HG02884 (cell line): ENCODE results near the gene FTSJ1.
"Not testable (repeated sequence)": the region's sequence is repeated elsewhere in the genome, so short reads cannot be mapped to it uniquely, and the experiment has no call there.

ENCODE experiments used
- ATAC-seq: cut with Tn5 transposase; IDR thresholded peaks from one replicate; pipeline ENCODE4 v1.9.1; 2021; ENCODE audit warnings: mild to moderate bottlenecking, moderate library complexity; ENCODE audit not compliant: unreplicated experiment

The FTSJ1 gene

GRCh38 chrX:48492293-48492910 lies 16.4 kb downstream of the FTSJ1 start:
- no peak for ATAC-seq

GRCh38 chrX:48493890-48494364 lies 17.9 kb downstream of the FTSJ1 start:
- no peak for ATAC-seq

- ATAC-seq, result no peak
Observed at GRCh38 chrX:48496660-48497059, 20.7 kb downstream of the FTSJ1 start.

DNA sequence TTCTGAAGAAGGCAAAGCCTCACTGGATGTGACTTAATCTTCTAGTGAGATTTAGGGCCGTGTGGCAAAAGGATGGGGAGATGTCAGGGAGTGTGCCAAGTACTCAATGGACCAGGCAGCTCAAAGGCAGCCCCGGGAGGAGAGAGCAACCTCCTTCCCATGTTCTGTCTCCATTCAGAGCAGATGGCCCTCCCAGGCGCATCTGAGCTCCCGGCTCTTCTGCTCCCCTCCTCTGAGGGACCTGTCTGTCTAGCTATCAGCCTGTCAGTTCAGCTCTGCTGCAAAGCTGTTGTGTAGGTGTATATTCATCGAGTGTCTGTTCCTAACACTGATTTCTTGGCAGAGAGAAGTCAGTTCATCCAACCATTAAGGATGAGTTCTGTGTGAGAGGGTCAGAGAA lies 21.9 kb downstream of the FTSJ1 start:
- ATAC-seq, result no peak

GRCh38 chrX:48498374-48498809 lies 22.4 kb downstream of the FTSJ1 start:
- no peak for ATAC-seq

- no peak for ATAC-seq
Observed at GRCh38 chrX:48504261-48504660, 28.3 kb downstream of the FTSJ1 start.

DNA sequence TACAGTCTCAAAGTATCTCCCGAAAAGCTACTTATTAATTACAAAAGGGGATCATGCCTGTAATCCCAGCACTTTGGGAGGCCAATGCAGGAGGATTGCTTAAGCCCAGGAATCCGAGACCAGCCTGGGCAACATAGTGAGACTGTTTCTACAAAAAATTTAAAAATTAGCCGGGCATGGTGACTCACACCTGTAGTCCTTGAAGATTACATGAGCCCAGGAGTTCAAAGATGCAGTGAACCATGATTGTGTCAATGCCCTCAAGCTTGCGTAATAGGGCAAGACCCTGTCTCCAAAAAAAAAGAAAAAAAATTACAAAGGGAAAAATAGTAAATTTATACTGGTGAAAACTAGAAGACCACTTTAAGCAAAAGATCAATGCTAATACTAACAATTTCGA lies 29.5 kb downstream of the FTSJ1 start:
- no peak for ATAC-seq

- no peak for ATAC-seq
Observed at GRCh38 chrX:48507246-48507645, 31.2 kb downstream of the FTSJ1 start.

- peak; percentile 66 for ATAC-seq
Observed at GRCh38 chrX:48508400-48509244, 32.6 kb downstream of the FTSJ1 start, which contains the start of gene PORCN. PORCN (plus strand) TSS chrX:48508992; CDS start chrX:48509821, 829 bp downstream.

GRCh38 chrX:48509245-48509590 lies 33.2 kb downstream of the FTSJ1 start:
- ATAC-seq, result no peak

DNA sequence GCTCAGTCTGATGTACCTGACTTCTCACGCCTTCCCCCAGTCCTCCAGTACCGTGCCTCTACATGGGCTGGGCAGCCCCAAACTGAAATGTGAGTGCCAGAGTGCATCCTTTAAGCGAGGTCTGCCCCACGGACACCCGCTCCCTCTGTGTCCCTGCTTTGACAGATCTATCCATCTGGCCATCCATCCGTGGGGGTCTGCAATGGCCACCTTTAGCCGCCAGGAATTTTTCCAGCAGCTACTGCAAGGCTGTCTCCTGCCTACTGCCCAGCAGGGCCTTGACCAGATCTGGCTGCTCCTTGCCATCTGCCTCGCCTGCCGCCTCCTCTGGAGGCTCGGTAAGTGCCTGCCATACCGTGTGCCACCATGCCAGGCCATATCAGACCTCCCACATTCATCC lies 33.6 kb downstream of the FTSJ1 start:
- no peak for ATAC-seq

GRCh38 chrX:48511560-48511959 lies 35.6 kb downstream of the FTSJ1 start:
- no peak for ATAC-seq

GRCh38 chrX:48512371-48512935 lies 36.5 kb downstream of the FTSJ1 start:
- ATAC-seq, result no peak

GRCh38 chrX:48513670-48514069 lies 37.7 kb downstream of the FTSJ1 start:
- no peak for ATAC-seq

DNA sequence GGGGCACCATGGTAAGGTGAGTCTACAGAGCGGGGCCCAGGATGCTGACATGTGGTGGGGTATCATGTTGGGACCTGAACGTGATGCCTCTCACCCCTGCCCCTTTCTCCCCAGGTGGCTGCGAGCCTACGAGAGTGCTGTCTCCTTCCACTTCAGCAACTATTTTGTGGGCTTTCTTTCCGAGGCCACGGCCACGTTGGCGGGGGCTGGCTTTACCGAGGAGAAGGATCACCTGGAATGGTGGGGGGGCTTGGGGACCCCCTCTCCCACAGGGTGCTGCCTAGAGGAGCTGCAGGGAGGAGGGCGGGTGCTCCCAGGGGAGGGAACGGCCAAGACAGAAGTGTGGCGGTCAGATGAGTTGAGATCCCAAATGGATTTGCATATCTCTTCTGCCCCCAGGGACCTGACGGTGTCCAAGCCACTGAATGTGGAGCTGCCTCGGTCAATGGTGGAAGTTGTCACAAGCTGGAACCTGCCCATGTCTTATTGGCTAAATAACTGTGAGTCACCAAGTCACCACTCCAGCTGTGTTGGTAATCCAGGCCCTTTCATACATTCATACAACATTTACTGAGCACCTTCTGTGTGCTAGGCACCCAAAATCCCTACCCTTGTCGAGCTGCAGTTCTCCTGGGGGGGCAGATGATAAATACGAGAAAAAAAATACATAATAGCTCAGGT lies 38.3 kb downstream of the FTSJ1 start:
- ATAC-seq, result no peak

DNA sequence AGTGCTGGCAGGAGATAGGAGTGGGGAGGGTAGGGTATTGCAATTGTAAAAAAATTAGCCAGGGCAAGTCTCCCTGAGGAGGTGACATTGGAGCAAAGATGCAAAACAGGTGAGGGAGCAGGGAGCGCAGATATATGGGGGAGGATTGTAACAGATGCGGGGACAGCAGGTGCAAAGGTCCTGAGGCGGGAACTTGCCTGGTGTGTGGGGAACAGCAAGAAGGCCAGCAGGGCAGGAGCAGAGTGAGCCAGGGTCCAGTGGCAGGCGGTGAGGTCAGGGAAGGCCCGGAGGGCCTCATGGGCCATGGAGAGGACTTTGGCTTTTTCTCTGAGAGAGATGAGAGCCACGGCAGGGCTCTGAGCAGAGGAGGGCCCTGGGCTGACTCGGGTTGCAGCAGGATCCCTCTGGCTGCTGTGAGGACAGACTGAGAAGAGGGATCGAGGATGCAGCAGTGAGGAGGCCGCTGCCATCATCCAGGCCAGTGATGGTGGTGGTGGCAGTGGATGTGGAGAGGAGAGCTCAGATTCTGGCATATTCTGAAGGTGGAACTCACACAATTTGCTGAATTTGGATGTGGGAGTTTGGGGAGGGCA lies 39.0 kb downstream of the FTSJ1 start:
- no peak for ATAC-seq

DNA sequence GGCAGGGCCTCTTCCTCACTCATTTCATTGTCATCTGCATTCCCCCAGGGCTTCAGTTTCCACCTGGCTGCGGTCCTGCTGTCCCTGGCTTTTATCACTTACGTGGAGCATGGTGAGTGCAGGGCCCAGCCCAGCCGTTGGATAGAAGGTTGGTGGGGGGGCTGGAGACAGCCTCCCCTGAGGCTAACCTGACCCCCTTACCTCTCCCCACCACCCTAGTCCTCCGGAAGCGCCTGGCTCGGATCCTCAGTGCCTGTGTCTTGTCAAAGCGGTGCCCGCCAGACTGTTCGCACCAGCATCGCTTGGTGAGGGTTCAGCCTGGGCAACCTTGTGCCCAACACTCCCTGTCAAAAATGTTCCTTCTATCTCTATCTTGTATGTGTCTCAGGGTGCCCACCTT lies 39.8 kb downstream of the FTSJ1 start:
- ATAC-seq, result no peak

DNA sequence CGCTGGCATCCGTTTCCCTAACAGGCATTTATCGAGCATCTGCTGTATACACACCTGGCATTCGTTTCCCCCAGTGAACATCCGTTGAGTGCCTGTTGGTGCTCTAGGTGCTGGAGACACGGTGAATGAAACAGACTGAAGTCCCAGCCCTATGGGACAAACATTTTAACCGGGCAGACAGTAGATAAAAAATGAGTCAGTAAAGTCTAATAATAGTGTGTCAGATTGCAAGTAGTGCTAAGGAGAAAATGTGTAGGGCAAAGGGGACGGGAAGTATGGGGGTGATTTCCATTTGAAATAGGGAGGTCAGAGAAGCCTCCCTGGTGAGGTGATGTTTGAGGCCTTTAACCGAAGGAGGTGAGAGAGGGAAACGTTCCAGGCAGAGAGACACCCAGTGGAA lies 40.3 kb downstream of the FTSJ1 start:
- no peak for ATAC-seq

GRCh38 chrX:48516987-48517386 lies 41.0 kb downstream of the FTSJ1 start:
- ATAC-seq, result no peak

- ATAC-seq, result not testable (repeated sequence)
Observed at GRCh38 chrX:48519481-48519880, 43.5 kb downstream of the FTSJ1 start.

GRCh38 chrX:48520455-48520854 lies 44.5 kb downstream of the FTSJ1 start:
- ATAC-seq, result no peak
